Cardiac muscle cell (in vitro differentiated cells and primary cell): ENCODE results near the gene OTOG. TPM values are rescaled to one million over a fixed set of nuclear protein-coding genes. Genes with fewer than 3 reads are reported as not detected.

ENCODE experiments used
- DNase-seq, 2 donors: peaks; one replicate each; pipeline versions ENCODE4 v3.0.0 to v3.0.0-alpha.2; 2010 to 2017; ENCODE audit warnings: low read depth in 1 of 2, low spot score in 1 of 2
- H3K27ac ChIP-seq: fragments of 200-600 bp; sonication (generic); 2 replicates; pipeline ENCODE4 v1.5.1; 2016
- H3K27me3 ChIP-seq: fragments of 200-600 bp; sonication (generic); 2 replicates; pipeline ENCODE4 v1.6.0; 2016; ENCODE audit warnings: control low read depth
- H3K36me3 ChIP-seq: fragments of 200-600 bp; sonication (generic); 2 replicates; pipeline ENCODE4 v1.5.1; 2016; ENCODE audit warnings: control low read depth
- H3K4me1 ChIP-seq: fragments of 200-600 bp; sonication (generic); 2 replicates; pipeline ENCODE4 v1.8.1; 2017; ENCODE audit warnings: low read depth, mild to moderate bottlenecking, mixed run types
- H3K4me3 ChIP-seq: fragments of 200-600 bp; sonication (generic); 2 replicates; pipeline ENCODE4 v1.5.1; 2016; ENCODE audit warnings: mild to moderate bottlenecking
- H3K9me3 ChIP-seq: fragments of 200-600 bp; sonication (generic); 2 replicates; pipeline ENCODE4 v1.5.1; 2017; ENCODE audit warnings: low read depth, mild to moderate bottlenecking, control low read depth
- polyA plus RNA-seq: library from polyadenylated mRNA; unstranded; fragments of >200 nt; fragmentation: Nextera tagmentation; extraction: Ambion mirVana; gene quantifications from 2 replicates; pipeline ENCODE4 v1.2.1, GENCODE V29; 2016
- total RNA-seq: library from RNA; depleted of rRNA; stranded (reverse); fragments of >200 nt; gene quantifications from 2 replicates; pipeline ENCODE4 v1.2.3, GENCODE V29; 2016
- TF ChIP-seq, protein P1 (sequence below): IDR thresholded peaks from 2 replicates; pipeline ENCODE4 v1.5.1; 2012; ENCODE audit warnings: low read depth, mild to moderate bottlenecking, low read length

Gene OTOG
- total and polyA plus RNA-seq, 2 experiments from 2014 or later = 0.15 TPM; not detected in 1

DNA sequence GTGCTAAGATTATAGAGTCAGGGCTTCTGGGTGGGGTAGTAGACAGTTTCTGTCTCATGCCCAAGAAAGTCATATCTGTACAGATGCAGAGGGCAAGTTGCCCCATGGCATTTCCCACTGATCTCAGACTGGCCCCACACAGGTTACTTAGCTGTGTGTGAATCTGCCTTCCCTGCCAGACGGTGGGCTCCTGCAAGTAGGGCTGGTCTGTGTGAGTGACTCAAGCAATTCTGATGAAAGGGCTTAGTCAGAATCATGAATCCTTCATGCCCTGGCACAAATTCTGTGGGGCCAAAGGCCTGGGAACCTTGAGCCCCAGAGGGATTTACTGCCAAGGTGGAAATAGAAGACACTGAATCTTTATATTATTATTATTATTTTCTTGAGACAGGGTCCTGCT is 33.2 kb upstream of the OTOG start:
- Histone ChIP-seq H3K9me3 (no peaks in the 10 kb centered on the region), H3K27me3 (no peaks in the 10 kb centered on the region), H3K27ac (no peak overlapping the region), H3K36me3 (no peaks in the 10 kb centered on the region), H3K4me1 (no peaks in the 10 kb centered on the region), H3K4me3 (no peak overlapping the region)
- TF ChIP-seq, protein P1, sequence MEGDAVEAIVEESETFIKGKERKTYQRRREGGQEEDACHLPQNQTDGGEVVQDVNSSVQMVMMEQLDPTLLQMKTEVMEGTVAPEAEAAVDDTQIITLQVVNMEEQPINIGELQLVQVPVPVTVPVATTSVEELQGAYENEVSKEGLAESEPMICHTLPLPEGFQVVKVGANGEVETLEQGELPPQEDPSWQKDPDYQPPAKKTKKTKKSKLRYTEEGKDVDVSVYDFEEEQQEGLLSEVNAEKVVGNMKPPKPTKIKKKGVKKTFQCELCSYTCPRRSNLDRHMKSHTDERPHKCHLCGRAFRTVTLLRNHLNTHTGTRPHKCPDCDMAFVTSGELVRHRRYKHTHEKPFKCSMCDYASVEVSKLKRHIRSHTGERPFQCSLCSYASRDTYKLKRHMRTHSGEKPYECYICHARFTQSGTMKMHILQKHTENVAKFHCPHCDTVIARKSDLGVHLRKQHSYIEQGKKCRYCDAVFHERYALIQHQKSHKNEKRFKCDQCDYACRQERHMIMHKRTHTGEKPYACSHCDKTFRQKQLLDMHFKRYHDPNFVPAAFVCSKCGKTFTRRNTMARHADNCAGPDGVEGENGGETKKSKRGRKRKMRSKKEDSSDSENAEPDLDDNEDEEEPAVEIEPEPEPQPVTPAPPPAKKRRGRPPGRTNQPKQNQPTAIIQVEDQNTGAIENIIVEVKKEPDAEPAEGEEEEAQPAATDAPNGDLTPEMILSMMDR = no peak
- DNase-seq = no peak

DNA sequence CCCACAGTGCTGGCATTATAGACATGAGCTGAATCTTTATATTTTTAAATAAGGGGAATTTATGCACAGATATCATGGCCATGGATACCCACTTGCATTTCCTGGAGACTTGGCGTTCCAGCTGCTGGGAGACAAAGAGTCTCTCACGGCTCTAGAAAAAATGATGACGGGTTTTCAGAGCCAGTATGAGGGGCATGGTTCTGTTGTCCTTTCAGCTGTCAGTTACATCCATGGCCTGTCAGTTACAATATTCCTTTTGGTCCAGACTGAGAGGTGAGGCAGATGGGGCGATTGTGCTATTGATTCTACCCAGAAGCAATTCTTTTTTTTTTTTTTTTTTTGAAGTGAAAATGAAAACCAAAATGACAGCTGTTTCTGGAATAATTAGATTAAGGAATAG is 32.6 kb upstream of the OTOG start:
- H3K9me3 ChIP-seq = no peaks in the 10 kb centered on the region
- TF ChIP-seq, protein P1 = no peak
- DNase-seq = no peak
- no peaks in the 10 kb centered on the region for H3K4me1 ChIP-seq
- H3K4me3 ChIP-seq = no peak overlapping the region
- H3K36me3 ChIP-seq = no peaks in the 10 kb centered on the region
- H3K27ac ChIP-seq = no peak overlapping the region
- no peaks in the 10 kb centered on the region for H3K27me3 ChIP-seq

DNA sequence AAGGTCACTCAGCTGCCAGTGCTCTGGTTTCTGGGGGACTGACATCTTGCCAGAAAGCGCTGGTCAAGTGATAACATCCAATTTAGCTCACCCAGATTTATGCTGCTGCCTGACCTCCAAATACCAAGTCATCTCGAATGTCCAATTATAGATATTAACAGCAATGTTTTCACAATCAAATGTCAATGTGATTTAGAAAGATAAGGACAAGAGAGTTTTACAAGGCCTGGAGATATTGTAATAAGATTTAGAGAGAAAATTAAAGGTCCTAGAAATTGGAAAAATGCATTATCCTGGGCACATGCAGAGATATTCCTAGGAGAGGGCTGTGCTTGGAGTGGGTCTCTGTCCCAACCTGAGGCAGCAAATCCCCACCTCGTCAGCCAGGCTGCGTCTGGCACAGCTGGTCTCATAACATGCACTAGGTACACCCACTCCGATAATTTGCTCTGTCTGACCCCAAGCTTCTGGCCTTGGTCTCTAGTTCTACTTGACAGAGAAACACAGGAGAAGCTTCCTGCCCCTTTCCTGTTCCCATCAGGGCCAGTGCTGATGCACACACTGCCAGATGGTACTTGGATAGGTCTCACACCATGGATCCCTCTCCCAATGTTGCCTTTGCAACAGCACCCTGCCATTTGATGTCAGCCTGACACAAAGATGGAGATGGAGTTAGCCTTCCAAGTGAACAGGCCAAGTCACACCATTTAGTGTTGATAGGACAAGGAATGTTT is 31.4 kb upstream of the OTOG start:
- no peaks in the 10 kb centered on the region for H3K9me3 ChIP-seq
- no peaks in the 10 kb centered on the region for H3K4me1 ChIP-seq
- DNase-seq = no peak

DNA sequence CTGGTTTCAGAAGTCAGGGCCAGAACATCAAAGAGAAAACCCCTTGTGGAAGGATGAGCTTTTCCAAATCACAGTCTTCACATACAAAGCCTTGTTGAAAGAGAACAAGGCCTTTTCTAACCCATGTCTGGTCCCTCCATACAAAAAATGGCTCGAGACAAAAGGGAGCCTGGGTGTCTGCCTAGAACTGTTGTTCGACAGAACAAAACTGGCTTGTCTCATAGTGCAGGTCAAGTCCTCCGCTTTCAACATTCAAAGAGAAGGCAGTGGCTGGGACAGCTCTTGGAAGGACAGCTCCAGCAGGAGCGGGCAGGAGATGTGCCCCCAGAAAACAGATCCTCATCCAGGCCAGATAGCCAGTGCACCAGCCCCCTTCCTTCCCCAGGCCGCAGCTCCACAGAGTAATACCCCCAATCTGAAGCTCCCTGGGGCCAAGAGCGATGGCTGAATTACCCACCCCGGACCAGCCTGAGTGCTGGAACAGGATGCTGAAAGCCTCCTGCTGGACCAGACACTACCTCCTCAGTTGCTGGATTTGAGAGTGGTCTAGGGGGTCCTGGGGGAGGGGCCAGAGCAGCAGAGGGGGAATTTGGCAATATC is 30.4 kb upstream of the OTOG start:
- no peak for DNase-seq
- Histone ChIP-seq H3K27me3 (no peaks in the 10 kb centered on the region), H3K9me3 (no peaks in the 10 kb centered on the region), H3K36me3 (no peaks in the 10 kb centered on the region), H3K4me3 (no peak overlapping the region), H3K27ac (no peak overlapping the region), H3K4me1 (no peaks in the 10 kb centered on the region)
- TF ChIP-seq, protein P1 = no peak

More for the DNA sequence above, 31.4 kb upstream of the OTOG start:
- H3K36me3 ChIP-seq = no peaks in the 10 kb centered on the region
- TF ChIP-seq, protein P1 = no peak
- no peaks in the 10 kb centered on the region for H3K27me3 ChIP-seq
- no peak overlapping the region for H3K27ac ChIP-seq
- no peak overlapping the region for H3K4me3 ChIP-seq

DNA sequence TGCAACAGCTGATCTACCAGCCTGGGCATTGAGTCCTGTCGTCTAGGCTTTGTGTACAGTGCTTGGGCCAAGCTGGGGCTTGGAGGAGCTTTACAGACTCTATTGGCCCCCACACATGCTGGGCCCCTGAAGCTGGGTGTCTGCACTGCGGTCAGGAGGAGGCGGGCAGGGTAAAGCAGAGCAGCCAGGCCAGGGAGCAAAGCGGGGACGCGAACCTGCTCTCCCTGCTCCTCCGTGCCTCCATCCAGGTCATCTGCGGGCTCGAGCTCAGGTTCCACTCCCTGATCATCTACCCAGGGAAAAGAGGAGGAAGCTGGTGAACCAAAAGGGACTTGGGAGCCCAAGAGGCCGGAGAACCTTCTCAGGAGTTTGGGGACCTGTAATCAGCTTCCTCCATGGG is 29.9 kb upstream of the OTOG start:
- TF ChIP-seq, protein P1 = no peak
- Histone ChIP-seq H3K27me3 (no peaks in the 10 kb centered on the region), H3K9me3 (no peaks in the 10 kb centered on the region), H3K36me3 (no peaks in the 10 kb centered on the region), H3K27ac (no peak overlapping the region), H3K4me1 (no peaks in the 10 kb centered on the region), H3K4me3 (no peak overlapping the region)
- no peak for DNase-seq
